Measurements from ENCODE around the gene CDK16.
A peak's percentile ranks its signal among the peaks of the same experiment; 100 is the strongest.

Gene CDK16

DNA sequence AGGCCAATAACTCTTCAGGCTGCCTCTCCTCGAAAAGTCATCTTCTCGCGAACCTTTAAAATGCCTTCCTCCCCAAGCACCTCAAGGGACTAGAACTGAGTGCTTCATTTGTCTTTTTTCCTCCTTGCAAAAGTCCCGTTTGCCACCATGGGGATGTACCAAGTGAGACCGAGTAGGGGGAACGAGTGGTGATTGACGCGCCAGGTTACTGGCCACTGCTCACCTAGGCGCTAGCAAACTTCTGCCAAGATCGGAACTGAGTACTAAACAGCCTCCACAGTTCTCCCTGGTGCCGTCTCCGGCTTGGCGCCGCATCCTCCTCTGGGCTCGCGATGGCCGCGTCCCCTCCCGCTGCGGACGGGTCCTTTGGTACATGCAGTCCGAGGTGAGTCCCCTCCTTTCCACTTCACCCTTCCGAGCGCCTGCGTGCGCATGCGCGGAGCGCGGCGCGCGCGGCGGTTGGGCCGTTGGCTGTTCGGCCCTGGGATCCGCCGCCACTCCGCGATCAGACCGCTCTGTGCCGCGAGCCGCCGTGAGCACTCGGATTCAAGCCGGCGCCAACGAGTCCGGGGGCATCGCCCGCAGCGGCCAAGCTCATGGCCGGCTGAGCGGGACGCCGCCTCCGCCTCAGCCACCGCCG lies at the start of gene CDK16:
Gene CDK16 (plus strand): TSS at position 402 of the 640 bp plus-strand sequence. CDS start 4,877 bp downstream, outside the sequence.
- peak; percentile 86 for DNase-seq (ENCODE audit: low spot score)

DNA sequence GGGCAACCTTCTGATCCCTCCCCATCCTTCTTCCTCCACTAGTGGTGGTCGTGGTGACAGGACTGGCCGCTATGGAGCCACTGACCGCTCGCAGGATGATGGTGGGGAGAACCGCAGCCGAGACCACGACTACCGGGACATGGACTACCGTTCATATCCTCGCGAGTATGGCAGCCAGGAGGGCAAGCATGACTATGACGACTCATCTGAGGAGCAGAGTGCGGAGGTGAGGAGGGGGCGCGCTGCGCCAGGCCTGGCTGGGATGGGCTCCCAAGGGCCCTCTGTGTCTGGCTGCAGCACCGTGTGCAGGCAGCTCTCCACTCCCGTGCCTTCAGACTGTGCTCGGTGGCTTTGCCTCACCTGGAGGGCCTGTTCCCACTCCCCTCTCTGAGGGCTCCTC lies 49.2 kb upstream of the CDK16 start:
- DNase-seq (ENCODE audit: low spot score), result no peak

DNA sequence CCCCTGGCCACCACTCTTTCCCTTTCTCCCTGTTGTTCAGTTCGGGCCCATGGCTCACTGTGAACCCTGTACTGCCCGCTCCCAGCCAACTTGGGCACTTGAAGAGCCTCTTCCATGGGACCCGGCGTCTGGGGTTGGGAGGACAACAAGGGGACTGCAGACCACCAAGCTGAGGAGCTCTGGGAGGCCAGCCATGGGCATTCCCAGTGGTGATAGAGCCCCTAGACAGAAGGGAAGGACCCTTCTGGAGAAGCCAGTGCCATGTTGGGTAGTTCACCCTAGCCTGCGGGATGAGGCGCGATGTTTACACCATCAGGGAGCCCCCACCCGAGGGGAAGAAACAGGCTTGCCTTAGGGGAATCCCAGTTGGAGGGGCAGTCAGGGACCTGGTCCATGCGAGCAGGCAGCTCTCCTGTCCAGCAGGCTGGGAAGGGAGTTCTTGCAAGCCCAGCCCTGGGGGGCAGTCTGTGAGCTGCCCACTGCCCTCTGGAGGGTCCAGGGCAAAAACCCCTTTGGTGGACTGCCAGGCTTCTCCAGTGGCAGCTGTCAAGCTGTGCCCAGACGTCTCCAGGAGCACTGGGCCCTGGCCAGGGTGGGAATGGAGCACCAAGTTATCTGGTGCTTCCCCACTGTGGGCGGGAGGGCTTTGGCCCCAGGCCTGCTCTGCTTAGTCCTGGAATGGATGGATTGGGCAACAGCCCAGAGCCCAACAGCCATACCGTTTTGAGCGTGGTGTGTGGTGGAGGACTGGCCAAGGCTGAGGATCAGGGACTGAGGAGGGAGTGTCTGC lies 48.6 kb upstream of the CDK16 start:
- peak; percentile 11 for DNase-seq (ENCODE audit: low spot score)

DNA sequence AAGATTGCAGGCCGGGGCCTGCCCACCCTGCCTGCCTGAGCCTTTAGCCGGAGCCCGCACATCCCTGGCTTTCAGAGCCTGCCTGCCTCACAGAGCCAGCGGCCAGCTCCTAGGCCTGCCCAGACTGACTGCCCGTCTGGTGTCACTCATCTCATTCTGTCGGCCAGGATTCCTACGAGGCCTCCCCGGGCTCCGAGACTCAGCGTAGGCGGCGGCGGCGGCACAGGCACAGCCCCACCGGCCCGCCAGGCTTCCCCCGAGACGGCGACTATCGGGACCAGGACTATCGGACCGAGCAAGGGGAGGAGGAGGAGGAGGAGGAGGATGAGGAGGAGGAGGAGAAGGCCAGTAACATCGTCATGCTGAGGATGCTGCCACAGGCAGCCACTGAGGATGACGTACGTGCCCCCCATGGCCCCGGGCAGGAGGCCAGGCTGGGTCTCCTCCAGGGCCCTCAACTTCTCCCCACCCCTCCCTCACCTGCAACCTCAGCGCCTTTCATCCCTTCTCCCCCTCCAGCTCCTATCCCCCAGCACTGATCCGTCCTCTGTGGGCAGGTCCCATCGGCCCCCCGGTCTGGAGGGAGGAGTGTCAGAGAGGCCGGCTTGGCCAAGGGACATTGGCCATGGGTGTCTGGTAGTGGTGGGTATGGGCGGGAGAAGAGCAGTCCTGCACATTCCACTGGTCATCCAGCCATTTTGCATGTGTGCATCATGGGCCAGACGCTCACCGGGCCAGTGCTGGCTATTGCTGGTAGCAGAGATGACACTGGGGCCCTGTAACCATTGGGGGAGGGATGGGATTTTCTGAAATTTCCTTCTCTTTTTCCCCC lies 47.4 kb upstream of the CDK16 start:
- DNase-seq (ENCODE audit: low spot score), result peak; percentile 4

GRCh38 chrX:47171996-47172395 lies 46.5 kb upstream of the CDK16 start:
- no peak for DNase-seq (ENCODE audit: low spot score)

DNA sequence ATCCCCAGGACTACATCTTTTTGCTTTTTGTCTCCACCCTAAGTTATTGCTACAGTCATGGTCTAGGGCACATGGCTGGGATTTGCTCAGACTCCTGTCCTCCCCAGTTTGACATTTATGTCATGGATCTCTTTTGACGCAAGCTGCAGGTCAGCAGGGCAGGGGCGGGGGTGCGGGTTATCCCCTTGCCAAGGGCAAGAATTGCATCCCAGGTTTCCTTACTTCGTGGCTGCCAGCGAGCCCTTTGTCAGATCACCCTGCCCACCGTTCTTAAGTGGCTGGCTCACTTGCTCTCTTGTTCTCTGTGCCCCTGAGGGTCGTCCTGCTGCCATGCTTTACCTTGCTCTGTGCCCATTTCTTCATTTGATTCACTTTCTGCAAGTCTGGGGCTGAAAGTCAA lies 45.9 kb upstream of the CDK16 start:
- DNase-seq (ENCODE audit: low spot score), result no peak

- DNase-seq (ENCODE audit: low spot score), result no peak
Measured at GRCh38 chrX:47172971-47173792, 45.3 kb upstream of the CDK16 start.

DNA sequence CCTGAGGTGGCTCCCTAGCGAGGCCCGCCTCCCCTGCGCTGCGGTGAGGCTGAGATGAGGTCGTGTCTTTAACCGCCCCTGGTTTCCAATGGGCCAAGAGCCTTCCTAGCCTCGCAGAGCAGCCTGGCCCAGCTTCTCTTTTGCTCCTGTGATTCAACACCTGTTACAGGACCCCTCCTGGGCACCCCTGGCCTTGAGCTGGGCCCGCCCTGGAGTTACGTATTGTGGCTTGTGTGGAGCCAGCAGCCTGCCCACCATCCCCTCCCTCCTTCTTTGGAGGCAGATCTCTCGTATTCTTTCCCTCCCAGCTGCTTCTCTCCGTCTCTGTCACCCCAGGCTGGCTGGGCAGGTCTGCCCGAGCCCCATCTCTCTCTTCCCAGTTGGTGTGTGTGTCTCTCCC lies 44.1 kb upstream of the CDK16 start:
- DNase-seq (ENCODE audit: low spot score), result no peak

- no peak for DNase-seq (ENCODE audit: low spot score)
Measured at GRCh38 chrX:47174846-47175587, 43.5 kb upstream of the CDK16 start.

GRCh38 chrX:47175588-47175980 lies 42.9 kb upstream of the CDK16 start:
- DNase-seq (ENCODE audit: low spot score), result no peak

- peak; percentile 8 for DNase-seq (ENCODE audit: low spot score)
Measured at GRCh38 chrX:47176101-47176740, 42.3 kb upstream of the CDK16 start.

- DNase-seq (ENCODE audit: low spot score), result no peak
Measured at GRCh38 chrX:47177079-47177478, 41.4 kb upstream of the CDK16 start.

GRCh38 chrX:47178337-47178736 lies 40.1 kb upstream of the CDK16 start:
- DNase-seq (ENCODE audit: low spot score), result no peak

GRCh38 chrX:47179221-47179927 lies 39.1 kb upstream of the CDK16 start:
- DNase-seq (ENCODE audit: low spot score), result no peak

DNA sequence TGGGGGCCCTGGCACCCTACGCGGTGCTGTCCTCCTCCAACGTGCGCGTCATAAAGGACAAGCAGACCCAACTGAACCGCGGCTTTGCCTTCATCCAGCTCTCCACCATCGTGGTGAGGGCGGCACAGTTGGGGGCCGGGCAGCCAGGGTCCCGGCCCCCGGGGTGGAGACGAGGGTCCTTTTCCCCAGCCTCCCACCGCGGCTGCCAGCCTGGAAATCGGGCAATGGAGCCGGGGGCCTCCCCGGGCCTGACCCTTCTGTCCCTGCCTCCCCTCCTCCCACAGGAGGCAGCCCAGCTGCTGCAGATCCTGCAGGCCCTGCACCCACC lies 38.6 kb upstream of the CDK16 start:
- DNase-seq (ENCODE audit: low spot score), result no peak

DNA sequence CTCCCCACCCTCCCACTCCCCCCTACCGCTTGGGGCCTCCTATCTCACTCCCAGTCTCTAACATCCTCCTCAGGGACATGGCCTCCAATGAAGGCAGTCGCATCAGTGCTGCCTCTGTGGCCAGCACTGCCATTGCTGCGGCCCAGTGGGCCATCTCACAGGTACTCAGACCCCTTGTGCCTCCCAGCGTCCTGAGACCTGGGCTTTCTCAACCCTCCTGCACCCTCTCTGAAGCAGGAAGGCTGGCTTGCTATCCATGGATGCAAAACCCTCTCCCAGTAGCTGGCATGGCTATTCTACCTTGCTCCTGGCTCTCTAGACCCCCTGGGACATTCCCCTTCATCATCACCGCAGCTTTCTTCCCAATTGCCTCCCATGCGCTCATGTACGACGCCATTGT lies 38.1 kb upstream of the CDK16 start:
- no peak for DNase-seq (ENCODE audit: low spot score)

- DNase-seq (ENCODE audit: low spot score), result no peak
Measured at GRCh38 chrX:47181301-47181700, 37.2 kb upstream of the CDK16 start.

DNA sequence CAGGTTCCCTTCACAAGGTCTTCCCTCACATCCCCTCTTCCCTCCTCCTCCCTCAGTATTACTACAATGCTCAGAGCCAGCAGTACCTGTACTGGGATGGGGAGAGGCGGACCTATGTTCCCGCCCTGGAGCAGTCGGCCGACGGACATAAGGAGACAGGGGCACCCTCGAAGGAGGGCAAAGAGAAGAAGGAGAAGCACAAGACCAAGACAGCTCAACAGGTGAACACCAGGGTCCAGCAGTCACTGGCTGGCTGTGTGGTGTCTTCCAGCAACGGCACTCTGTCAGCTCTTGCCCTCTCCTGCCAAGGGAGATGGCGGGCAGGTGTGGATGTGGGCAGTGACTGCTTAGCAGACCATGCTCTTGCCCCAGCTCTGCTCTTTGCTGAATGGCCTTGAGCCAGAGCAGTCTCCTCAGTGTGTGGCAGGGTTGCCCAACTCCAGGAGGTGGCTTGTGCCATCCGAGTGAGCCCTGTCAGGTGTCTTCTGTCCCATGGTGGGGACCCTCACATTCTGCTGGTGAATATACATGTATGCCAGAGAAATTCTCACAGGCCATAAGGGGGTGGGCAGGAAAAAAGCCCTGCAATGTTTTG lies 36.3 kb upstream of the CDK16 start:
- DNase-seq (ENCODE audit: low spot score), result no peak

- no peak for DNase-seq (ENCODE audit: low spot score)
Measured at GRCh38 chrX:47184486-47184885, 34.0 kb upstream of the CDK16 start.

DNA sequence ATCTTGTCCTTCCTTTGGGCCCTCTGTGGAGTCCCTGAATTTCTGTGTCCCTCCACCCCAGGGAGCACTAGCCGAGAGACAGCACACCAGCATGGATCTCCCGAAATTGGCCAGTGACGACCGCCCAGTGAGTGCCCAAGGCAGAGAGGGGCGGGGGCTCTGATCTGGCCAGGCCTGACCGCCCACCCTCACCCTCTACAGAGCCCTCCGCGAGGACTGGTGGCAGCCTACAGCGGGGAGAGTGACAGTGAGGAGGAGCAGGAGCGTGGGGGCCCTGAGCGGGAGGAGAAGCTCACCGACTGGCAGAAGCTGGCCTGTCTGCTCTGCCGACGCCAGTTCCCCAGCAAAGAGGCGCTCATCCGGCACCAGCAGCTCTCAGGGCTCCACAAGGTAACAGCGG lies 33.2 kb upstream of the CDK16 start:
- DNase-seq (ENCODE audit: low spot score), result no peak
